HTR-8/SVneo (cell line): ENCODE measurements around the gene NT5C1B.
"Not testable (repeated sequence)": the region's sequence is repeated elsewhere in the genome, so short reads cannot be mapped to it uniquely, and the experiment has no call there.

Experiments used
- DNase-seq: peaks from one replicate; pipeline ENCODE4 v3.0.0; 2011; ENCODE audit warnings: low spot score, mixed read lengths; ENCODE audit not compliant: insufficient read length
- FAIRE-seq: peaks from 2 replicates; lab custom pipeline; 2011; peaks lifted over from hg19 to GRCh38; lab: Jason Lieb, UNC

NT5C1B gene

DNA sequence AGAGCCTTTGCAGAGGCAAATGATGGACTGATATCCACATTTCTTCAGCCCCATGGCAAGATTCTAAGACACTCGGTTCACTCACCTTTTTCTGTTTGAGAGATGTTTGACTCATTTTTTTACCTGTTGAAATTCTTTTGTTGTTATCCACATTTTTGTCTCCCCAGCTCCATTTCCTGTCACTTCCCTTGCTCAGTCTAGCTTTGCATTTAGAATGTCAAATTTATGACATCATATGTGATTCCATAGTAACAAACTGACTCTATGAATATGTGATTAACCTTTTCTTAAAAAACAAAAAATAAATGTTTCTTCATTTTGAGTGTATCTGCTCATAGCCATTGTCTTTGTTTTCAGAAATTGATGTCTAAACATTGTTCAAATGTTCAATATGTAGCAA is at the start of gene NT5C1B:
Gene NT5C1B, minus strand, starts transcription at position 216 of the 400 bp plus-strand sequence. Its CDS starts 101 bp downstream, at position 115.
- no peak for FAIRE-seq

GRCh38 chr2:18637196-18637595 is 47.8 kb upstream of the NT5C1B start:
- FAIRE-seq (peak; percentile 28), DNase-seq (no peak)

More for the DNA sequence above, at the start of gene NT5C1B:
- DNase-seq, result no peak

- FAIRE-seq, result not testable (repeated sequence)
Observed at GRCh38 chr2:18632699-18633098, 43.3 kb upstream of the NT5C1B start.

GRCh38 chr2:18630941-18631340 is 41.6 kb upstream of the NT5C1B start:
- DNase-seq, result no peak
- FAIRE-seq, result no peak

More at GRCh38 chr2:18632699-18633098, 43.3 kb upstream of the NT5C1B start:
- not testable (repeated sequence) for DNase-seq

DNA sequence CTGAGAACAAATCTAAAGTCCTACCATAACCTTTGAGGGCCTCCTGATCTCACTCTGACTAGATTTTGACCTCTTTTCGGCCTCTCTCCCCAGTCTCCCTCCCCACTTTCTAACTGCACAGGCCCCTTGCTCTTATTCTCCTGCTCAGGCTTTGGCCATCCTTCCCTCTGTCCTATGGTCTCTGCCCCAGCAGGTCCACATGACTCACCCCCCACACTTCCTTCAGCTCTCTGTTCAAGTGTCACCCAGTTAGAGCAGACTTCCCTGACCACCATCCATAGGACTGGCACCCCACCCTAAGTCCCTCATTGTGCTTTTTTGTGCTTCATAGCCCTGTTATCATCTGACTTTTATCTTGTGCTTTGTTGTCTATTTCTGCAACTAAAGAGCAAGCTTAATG is 41.2 kb upstream of the NT5C1B start:
- FAIRE-seq (peak; percentile 72), DNase-seq (no peak)

DNA sequence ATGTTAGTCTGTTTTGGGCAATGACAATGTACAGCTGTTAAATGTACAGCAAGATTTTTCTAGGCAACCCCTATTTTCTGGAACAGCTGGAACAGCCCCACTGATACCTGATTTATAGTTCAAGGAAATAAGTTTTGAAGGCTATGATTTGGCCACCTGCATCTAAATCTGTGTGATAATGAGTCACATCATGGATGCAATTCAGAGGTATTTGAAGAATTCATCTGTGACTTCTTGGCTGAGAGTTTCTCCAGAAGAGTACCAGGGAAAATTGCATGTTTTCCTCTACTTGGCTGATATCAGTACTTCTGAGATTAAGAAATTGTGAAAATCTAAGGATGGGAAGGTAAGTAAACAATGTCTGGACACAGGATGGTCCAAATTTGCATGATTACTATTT is 40.7 kb upstream of the NT5C1B start:
- no peak for DNase-seq
- peak; percentile 74 for FAIRE-seq

GRCh38 chr2:18626958-18627650 is 37.7 kb upstream of the NT5C1B start:
- DNase-seq, result no peak
- FAIRE-seq, result peak; percentile 89

- FAIRE-seq (peak; percentile 72), DNase-seq (peak; percentile 44)
Observed at GRCh38 chr2:18626256-18626668, 36.9 kb upstream of the NT5C1B start.

- DNase-seq (no peak), FAIRE-seq (no peak)
Observed at GRCh38 chr2:18625563-18625962, 36.2 kb upstream of the NT5C1B start.

GRCh38 chr2:18623782-18624181 is 34.4 kb upstream of the NT5C1B start:
- no peak for DNase-seq
- no peak for FAIRE-seq

- no peak for FAIRE-seq
- no peak for DNase-seq
Observed at GRCh38 chr2:18620867-18621632, 31.7 kb upstream of the NT5C1B start.

DNA sequence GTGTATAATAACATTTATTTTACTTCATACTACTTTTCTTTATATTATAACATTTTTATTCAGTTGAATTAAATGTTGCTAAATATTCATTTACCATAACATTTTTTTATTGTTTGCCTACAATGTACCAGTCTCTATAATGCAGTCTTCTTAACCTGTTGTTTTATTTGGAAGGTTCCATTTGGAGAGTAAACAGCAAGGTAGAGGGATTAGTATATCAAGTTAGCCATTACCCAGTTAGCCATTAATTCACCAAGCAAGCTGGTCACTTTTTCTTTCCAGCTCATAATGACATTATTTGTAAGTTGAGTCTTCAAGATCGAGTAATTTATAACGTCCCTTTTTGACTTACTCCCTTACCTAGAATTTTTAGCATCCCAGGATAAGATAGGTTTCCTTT is 29.7 kb upstream of the NT5C1B start:
- no peak for DNase-seq
- FAIRE-seq, result no peak

- FAIRE-seq (no peak), DNase-seq (no peak)
Observed at GRCh38 chr2:18614041-18614440, 24.7 kb upstream of the NT5C1B start.

GRCh38 chr2:18612133-18612532 is 22.8 kb upstream of the NT5C1B start:
- FAIRE-seq (no peak), DNase-seq (no peak)

DNA sequence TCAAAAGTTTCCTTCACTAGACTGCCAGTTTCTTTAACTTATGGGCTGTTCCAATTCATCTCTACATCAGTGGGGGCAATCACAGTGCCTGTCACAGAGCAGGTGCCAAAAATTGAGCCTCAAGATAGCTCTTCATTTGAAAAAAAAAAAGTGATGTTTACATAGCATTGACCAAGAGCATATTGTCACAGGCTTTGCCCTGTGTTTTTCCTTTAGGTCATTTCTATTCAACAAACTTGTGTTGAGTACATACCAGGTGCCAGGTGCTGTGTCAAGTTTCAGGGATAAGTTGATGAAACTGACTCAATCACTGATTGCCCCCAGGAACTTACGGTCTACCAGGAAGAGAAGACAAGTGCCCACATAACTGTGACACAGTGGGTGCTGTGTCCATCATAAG is 22.2 kb upstream of the NT5C1B start:
- DNase-seq, result no peak
- no peak for FAIRE-seq

GRCh38 chr2:18611184-18611583 is 21.8 kb upstream of the NT5C1B start:
- DNase-seq (no peak), FAIRE-seq (no peak)

- DNase-seq (no peak), FAIRE-seq (no peak)
Observed at GRCh38 chr2:18610651-18611050, 21.3 kb upstream of the NT5C1B start.

- DNase-seq (no peak), FAIRE-seq (no peak)
Observed at GRCh38 chr2:18610090-18610489, 20.7 kb upstream of the NT5C1B start.

- FAIRE-seq (no peak), DNase-seq (no peak)
Observed at GRCh38 chr2:18605115-18605514, 15.7 kb upstream of the NT5C1B start.

- DNase-seq, result no peak
- no peak for FAIRE-seq
Observed at GRCh38 chr2:18604531-18604885, 15.1 kb upstream of the NT5C1B start.

- FAIRE-seq, result no peak
Observed at GRCh38 chr2:18603854-18604530, 14.6 kb upstream of the NT5C1B start.

More at GRCh38 chr2:18603854-18604530, 14.6 kb upstream of the NT5C1B start:
- DNase-seq, result no peak
